Activated CD4-positive, alpha-beta T cell treated with anti-CD3 and anti-CD28 coated beads, Interleukin-2, amount 50 U/mL, for 48 hours (primary cell): ENCODE results near the gene HPS6.
"Not testable (repeated sequence)": the region's sequence is repeated elsewhere in the genome, so short reads cannot be mapped to it uniquely, and the experiment has no call there.

Source experiments
- DNase-seq, 2 experiments: peaks; one replicate each; pipeline ENCODE4 v3.0.0-alpha.2; 2020

The HPS6 gene

DNA sequence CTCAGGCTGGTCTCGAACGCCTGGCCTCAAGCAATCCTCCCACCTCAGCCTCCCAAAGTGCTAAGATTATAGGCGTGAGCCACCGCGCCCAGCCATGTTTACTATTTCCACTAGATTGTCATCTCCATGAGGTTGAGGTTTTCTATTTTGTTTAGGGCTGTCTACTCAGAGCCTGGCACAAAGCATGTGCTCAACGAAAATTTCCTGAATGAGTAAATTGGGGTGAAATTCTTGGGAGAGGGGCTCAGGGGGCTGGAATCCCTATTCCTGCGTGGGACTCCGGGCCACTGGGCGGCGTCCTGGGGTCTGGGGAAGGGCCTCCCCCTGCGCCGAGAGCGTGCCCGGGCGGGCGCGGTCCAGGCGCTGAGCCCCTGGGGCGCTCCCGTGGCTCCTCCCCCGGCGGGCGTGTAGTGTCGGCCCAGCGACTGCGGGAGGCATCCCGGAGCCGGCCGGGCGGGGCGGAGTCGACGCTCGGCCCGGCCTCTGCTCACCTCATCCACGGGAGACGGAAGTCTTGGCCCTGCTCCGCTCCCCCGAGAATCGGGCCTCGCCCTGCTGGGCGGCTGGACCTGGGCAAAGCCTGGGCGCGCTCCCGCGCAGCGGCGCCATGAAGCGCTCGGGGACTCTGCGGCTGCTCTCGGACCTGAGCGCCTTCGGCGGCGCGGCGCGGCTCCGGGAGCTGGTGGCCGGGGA, at the start of gene HPS6:
TSS of gene HPS6 (plus strand) at position 482 of the 693 bp plus-strand sequence. CDS start at position 608, 126 bp downstream.
- DNase-seq, result peak; percentile 91 to 92

DNA sequence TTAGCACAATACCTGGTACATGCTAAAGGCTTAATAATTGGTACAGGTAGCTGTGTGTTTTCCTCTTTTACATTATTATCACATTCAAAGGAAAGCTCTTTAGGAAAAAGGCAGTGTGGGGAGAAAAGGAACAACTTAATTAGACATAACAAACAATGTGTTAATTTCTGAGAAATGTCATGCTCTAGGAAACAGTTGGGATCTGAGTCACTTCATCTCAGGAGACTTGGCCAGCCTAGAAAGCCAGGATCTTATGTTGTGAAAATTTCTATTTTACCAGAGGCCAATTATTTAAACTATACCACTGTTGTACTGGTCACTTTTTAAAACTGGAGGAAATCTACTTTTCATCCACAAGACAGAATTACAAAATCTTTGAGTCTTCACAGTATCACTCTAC, 48.7 kb upstream of the HPS6 start:
- DNase-seq, result no peak

DNA sequence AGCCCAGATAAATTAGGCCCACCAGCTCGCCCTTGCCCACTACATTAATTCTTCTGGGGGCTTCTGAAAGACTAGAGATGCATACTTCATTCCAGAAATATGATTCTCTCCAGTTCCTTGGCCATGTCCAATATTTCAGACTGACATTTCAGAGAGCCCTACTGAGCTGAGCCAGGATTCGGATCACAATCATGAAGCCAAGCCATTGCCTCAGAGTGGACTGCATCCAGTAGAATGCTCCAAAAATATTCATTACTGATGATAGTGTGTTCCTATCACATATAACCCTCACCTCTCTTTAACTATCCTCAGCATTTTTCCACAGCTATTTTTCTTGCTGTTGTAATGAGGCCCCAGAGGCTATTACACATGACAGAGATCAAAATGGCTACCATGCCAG, 47.9 kb upstream of the HPS6 start:
- DNase-seq, result no peak

DNA sequence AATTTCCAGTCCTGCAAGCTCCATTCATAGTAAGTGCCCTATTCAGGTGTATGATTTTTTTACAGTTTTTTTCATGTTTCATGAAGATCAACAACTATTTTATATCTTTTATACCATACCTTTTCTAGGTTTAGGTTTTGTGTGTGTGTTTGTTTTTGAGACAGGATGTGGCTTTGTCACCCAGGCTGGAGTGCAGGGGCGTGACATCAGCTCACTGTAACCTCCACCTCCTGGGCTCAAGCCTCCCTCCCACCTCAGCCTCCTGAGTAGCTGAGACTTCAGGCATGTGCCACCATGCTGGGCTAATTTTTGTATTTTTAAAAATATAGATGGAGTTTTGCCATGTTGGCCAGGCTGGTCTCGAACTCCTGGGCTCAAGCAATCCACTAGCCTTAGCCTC, 44.2 kb upstream of the HPS6 start:
- no peak for DNase-seq

DNA sequence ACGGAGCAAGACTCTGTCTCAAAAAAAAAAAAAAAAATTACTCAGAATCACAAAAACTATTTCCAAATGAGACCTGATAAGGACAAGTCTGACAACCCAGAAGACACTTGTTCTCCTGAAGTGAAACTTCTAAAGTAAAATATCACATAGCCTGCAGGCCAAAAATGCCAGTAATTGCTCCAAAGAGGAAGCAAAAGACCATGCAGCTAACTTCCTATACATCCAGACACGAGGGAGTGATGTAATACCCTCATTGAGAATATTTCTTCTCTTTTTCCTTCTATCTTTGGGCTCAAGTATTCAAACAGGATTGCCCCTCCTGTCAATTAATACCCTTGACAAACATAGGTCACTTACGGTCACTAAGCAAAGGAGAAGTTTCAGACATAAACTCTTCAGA, 40.4 kb upstream of the HPS6 start:
- DNase-seq, result no peak

DNA sequence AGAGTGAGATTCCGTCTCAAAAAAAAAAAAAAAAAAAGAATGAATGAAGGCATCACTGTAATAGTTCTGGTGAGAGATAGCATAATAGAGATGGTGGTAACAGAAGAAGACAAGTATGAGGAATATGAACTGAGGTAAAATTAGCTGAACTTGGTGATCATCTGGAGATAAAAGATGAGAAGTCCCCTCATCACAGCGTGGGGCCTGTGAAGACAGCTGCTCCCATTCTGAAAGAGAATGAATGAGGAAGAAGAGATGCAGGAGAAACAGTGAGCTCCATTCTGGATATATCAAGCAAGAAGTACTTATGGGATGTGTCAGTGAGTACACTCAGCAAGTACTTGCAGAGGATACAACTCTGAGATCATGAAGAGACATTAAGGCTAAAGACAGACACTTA, 37.9 kb upstream of the HPS6 start:
- no peak for DNase-seq

DNA sequence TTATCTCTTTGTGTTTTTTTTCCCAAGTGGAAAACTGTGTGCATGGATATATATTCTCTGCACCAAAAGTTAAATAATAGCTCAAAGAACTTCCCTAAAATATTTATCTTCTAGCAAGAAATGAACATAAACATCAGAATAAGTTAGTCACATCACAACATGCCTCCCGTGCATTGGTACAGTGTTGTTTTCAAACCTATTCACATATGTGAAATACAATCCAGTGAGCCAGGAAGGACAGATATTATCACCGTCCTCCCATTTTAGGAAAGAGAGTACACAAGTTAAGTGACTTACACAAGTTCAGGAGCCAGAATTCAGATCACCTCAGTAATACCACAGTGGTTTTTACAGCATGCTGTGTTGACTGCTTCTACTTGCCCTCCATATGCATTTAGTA, 31.4 kb upstream of the HPS6 start:
- DNase-seq, result no peak

DNA sequence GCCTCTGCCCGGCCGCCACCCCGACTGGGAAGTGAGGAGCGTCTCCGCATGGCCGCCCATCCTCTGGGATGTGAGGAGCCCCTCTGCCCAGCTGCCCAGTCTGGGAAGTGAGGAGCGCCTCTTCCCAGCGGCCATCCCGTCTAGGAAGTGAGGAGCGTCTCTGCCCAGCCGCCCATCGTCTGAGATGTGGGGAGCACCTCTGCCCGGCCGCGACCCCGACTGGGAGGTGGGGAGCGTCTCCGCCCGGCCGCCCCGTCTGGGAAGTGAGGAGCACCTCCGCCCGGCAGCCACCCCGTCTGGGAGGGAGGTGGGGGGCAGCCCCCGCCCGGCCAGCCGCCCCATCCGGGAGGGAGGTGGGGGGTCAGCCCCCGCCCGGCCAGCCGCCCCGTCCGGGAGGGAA, 29.3 kb upstream of the HPS6 start:
- DNase-seq, result not testable (repeated sequence)

DNA sequence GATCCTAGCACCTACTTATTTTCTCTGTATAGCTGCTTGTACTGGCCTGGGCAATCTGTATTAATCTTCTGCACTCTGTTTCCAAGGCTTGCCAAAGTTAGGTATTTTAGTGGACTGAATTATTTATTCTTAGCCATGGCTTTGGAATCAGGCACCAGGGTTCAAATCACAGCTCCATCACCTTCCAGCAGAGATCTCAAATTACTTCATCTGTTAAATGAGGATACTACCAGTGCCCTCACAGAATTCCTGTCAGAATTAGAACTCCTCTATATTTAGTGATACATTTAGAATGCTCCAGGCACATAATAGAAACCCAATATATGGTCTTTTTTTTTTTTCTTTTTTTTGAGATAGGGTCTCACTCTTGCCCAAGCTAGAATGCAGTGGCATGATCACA, 26.7 kb upstream of the HPS6 start:
- DNase-seq, result no peak

DNA sequence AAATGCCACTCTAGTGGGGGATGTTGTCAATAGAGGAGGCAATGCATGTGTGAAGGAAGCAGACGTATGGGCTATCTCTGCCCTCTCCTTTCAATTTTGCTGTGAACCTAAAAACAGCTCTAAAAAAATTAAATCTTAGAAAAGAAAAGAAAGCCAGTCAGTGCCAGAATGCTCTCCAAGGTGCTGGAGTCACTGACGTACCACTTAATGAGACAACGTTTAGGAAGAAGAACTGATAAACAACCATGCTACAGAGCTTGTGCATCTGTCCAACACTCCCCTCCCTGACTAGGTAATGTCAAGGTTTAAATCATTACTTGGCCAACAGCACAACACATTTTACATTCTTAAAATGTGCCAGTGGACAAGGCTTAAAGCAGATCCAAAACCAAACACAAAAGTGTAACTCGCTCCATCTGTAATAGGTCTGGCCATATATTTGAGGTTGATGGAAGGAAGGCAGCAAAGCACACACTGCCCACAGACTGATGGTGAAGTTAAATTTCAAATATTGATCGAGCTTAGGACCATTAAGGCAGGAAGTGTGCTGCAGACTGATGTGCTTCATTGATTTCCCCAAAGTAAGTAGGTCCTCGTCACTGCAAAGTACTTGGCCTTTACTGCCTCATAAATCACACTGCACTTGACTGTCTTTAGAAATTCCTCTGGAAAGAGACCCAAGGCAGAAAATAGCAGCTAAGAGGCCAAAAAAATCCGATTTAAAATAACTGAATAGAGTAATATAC, 24.7 kb upstream of the HPS6 start:
- DNase-seq, result no peak

DNA sequence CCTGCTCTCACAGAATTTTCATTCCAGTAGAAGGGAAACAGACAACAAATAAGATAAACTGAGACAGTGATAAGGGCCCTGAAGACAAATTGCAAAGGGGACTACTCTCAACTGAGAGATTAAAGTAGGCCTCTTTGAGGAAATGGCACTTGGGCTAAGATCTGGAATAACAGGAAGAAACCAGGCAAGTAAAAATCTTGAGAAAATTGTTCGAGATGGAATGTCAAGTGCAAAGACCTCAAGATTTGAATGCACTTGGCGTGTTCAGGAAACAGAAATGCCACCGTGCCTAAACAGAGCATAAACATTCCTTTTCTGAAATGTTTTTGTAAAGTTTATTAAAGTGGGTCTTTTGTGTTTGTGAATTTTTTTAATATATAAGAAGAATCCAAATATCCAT, 19.9 kb upstream of the HPS6 start:
- no peak for DNase-seq

DNA sequence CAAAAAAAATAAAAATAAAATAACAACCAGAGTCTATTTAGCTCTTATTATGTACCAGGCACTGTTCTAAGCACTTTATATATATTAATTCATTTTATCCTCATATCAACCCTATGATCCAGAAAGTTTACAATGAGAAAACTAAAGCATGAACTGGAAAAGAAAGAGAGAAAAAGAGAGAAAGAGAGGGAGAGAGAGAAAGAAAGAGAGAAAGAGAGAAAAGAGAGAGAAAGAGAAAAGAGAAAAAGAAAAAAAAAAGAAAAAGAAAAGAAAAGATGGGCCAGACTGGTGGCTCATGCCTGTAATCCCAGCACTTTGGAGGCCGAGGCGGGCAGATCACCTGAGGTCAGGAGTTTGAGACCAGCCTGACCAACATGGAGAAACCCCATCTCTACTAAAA, 19.1 kb upstream of the HPS6 start:
- no peak for DNase-seq

DNA sequence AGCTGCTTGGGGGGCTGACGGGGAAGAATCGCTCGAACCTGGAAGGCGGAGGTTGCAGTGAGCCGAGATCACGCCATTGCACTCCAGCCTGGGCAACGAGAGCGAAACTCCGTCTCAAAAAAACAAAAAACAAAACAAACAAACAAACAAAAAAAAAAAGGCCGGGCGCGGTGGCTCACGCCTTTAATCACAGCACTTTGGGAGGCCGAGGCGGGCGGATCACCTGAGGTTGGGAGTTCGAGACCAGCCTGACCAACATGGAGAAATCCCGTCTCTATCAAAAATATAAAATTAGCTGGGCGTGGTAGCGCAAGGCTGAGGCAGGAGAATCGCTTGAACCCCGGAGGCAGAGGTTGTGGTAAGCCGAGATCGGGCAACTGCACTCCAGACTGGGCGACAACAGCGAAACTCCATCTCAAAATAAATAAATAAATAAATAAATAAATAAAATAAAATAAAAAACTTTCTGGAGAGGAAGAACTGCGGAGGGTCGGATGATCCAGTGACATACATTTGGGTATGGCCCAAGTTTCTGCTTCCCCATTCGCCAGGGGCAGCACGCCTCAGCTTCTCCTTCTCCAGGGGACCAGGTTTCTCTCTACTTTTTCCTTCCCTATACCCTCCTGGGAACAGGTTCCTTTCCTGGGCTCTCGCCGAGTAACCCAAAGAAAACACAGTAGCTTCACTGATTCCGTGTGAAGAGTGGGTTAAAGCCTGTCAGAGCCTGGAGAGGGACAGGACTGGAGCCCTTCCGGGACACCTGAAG, 10.1 kb upstream of the HPS6 start:
- DNase-seq, result not testable (repeated sequence)

DNA sequence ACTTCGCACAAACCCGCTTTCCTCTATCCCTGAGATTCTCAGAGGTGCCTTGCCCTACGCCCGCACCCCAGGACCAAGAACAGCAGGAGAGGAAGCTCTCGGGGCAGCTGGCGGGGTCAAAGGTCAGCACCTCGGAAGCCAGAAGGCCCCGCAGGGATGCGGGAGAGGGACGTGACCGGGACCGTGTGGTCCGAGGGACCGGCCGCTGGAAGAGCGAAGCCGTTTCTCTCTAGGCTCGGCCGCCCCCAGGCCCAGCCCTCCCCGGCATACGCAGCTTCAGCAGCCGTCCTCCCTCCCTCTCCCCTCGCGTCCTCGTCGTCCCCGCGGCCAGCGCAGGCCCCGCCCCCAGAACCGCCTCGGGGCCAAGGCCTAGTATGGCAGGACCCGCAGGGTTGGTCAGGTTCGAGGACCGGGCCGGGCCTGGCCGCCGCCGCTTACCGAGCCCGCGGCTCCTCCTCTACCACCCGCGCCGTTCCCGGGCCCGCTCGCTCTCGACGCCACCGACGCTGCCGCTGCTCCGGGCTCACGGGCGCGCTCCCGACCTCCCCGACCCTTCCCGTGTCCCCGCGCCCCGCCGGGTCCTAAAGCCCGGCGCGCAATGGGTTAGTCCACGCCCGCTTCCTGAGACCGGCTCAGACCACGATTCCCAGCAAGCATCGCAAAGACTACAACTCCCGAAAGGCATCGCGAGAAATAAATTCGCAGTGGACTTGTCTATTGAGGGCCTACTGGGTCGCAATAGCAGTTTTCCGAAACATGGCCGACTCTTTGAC, 9.3 kb upstream of the HPS6 start, which contains the start of gene ARMH3:
TSS of gene ARMH3 (minus strand) at position 527 of the 773 bp plus-strand sequence. CDS start 16,059 bp downstream, outside the sequence.
- DNase-seq, result peak; percentile 89 to 92

DNA sequence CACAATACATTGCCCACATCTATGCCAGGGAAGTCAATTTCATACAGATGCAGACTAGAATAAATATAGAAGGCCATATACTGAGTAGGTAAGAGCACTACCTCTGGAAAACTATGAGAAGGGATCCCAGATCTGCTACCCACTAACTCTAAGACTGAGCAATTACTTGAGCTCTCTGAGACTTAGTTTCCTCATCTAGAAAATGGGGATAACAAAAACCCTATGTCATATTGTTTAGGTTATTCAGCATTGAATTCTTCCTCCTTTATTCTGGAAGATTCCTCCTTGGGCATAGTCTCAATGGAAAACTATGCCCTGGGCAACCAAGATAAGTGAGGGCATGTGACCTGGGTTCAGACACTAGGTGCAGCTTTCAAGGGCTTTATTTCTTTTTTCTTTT, 5.2 kb upstream of the HPS6 start:
- DNase-seq, result no peak

DNA sequence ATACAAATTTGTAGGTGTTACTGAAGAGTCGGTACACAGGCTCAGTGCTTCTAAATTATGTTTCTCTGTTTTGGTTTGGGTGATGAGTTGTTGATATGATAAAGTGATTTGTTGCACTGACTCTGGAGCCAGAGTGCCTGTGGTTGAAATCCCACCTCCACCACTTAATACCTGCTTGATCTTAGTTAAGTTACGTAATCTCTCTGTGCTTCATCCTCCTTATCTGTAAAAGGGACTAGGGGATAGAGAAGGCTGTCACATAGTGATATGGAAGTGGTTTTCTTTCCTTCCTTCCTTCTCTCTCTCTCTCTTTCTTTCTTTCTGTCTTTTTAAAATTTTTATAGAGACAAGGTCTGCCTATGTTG, 664 bp upstream of the HPS6 start:
- DNase-seq, result no peak

DNA sequence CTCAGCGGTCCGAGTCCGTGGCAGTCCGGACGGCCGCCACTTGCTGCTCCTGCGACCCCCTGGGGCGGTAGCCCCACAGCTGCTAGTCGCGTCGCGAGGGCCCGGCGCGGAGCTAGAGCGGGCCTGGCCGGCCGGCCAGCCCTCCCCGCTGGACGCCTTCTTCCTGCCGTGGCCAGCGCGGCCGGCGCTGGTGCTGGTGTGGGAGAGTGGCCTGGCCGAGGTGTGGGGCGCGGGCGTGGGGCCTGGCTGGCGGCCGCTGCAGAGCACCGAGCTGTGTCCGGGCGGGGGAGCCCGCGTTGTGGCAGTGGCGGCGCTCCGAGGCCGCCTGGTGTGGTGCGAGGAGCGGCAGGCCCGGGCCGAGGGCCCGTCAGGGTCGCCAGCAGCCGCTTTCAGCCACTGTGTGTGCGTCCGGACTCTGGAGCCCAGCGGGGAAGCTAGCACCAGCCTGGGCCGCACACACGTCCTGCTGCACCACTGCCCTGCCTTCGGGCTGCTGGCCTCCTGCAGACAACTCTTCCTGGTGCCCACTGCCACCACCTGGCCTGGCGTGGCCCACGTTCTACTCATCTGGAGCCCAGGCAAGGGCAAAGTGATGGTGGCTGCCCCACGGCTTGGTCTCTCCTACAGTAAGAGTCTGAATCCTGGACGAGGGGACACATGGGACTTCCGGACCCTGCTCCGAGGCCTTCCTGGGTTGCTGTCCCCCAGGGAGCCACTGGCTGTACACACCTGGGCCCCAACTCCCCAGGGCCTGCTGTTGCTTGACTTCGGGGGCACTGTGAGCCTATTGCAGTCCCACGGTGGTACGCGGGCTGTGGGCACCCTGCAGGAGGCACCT, 631 bp downstream of the HPS6 start:
- peak; percentile 24 to 33 for DNase-seq

DNA sequence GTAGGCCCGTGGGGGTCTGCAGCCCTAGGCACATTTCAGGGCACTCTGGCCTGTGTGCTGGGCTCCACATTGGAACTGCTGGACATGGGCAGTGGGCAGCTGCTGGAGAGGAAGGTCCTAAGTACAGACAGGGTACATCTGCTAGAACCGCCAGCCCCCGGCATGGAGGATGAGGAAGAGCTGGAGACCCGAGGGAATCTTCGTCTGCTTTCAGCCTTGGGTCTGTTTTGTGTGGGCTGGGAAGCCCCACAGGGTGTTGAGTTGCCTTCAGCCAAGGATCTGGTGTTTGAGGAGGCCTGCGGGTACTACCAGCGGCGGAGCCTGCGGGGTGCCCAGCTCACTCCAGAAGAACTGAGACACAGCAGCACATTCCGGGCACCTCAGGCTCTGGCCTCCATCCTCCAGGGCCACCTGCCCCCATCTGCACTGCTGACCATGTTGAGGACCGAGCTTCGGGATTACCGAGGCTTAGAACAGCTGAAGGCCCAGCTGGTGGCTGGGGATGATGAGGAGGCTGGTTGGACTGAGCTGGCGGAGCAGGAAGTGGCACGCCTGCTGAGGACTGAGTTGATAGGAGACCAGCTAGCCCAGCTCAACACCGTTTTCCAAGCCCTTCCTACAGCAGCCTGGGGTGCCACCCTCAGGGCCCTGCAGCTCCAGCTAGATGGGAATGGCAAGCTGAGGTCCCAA, 1.4 kb downstream of the HPS6 start:
- DNase-seq, result no peak

DNA sequence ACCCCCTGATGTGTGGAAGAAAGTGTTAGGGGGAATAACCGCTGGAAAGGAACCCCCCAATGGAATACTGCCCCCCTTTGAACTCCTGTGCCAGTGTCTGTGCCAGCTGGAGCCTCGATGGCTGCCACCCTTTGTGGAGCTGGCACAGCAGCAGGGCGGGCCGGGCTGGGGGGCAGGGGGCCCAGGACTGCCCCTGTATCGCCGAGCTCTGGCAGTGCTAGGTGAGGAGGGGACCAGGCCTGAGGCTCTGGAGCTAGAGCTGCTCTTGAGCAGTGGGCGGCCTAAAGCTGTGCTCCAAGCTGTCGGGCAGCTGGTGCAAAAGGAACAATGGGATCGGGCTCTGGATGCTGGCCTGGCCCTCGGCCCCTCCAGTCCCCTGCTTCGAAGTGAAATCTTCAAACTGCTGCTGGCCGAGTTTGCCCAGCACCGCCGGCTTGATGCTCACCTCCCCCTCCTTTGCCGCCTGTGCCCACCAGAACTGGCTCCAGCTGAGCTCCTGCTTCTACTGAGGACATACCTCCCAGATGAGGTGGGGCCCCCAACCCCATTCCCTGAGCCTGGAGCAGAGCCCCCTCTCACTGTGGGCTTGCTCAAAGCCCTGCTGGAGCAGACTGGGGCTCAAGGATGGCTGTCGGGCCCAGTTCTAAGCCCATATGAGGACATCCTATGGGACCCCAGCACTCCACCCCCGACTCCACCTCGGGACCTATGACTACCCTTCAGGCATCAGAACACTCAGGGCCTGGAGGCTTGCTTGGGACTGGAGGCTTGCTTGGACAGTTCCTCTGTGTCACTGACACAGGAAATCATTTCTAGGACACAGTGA, 2.2 kb downstream of the HPS6 start:
- DNase-seq, result no peak

DNA sequence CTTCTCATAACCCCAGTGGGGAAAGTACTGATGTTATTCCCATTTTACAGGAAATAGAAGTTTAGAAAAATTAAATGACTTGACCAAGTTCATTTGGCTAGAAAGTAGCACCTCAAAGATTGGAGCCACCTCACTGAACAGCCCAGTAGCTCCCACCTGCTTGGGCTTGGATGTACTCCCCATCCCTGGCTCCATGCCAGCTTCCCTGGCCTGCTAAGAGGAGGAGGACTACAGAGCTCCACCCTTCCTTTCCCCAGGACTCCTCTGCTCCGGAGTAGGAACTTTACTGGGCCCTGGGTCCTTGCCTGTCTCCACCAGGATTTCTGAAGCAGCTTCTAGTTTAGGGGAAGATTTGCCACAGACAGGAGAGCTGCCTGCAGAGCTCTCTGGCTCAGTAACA, 3.1 kb downstream of the HPS6 start:
- DNase-seq, result no peak

DNA sequence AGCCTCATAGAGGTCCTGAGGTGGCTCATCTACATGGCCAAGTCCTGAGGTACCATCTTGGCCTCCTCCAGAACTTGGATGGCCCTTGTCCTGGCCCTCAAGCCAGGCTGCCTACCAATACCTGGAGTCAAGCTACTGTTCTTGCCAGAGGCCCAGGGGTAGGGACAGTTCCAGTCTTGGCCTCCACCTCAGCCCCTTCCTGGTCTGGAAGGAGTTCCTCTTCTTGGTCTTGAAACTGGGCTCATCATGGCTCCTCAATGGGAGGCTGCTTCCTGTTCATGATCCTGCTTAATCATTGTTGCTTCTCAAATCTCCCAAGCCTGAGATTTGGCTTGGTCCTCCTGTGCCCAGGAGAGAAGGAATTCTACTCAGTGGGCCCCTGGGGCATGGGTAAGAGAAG, 3.9 kb downstream of the HPS6 start:
- DNase-seq, result no peak
